ENCODE data around the gene GRAP2. TPM values are rescaled to one million over a fixed set of nuclear protein-coding genes. Genes with fewer than 3 reads are reported as not detected.

Gene GRAP2
- total RNA-seq, 4 donors from 2014 or later = 0.67 to 3.1 (median 1.7) TPM

DNA sequence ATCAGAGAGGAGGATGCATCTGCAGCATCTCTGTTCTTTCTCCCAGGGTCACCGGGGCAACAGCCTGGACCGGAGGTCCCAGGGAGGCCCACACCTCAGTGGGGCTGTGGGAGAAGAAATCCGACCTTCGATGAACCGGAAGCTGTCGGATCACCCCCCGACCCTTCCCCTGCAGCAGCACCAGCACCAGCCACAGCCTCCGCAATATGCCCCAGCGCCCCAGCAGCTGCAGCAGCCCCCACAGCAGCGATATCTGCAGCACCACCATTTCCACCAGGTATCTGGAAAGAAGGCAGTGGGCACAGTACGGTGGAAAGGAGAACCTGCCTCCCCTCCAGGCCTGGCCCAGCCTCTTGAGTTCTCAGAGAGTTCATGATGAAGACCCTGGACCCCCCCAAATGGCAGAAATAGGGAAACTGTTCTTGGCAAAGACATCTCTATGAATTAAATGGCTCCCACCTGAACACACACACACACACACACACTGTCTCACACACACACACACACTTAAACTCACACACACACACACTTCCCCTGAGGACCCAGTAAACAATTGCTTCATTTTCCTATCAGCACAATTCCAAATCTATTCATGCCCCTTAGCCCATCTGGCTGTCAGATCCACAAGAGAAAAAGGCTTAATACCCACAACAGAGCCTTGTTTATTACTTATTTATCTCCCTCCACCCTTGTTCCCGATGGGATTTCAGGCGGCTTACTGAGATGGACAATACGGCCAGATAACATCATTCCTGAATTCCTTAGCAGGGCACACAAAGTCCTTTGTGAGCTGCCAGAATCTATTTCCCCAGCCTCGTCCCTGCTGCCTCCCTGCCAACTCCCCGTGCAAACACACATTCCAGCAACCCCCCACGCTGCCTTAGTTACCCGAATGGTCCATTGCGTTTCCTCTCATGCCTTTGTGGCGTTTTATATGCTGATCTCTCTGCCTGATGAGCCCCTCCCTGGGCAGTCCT is 67.4 kb downstream of the GRAP2 start:
- WGBS, 2 donors (ENCODE audit: low coverage in 1 of 2) = 26 to 43% methylated on average over 9 to 12 of the region's 20 CpGs
- Histone ChIP-seq H3K4me3 (no peak overlapping the region), H3K9me3 (no peaks in the 10 kb centered on the region), H3K27me3 (peaks cover 46% of the 10 kb centered on the region), H3K27ac (peak overlapping the region in 3 of 4 donors; percentile 37 to 58 (median 52)), H3K36me3 (no peaks in the 10 kb centered on the region), H3K4me1 (peaks cover 0 to 6% (median 0%) of the 10 kb centered on the region in 3 donors)
- TF ChIP-seq POLR2A (IDR thresholded peaks at IDR 0.05) (no peak), POLR2AphosphoS5 (IDR thresholded peaks at IDR 0.05) (peak; percentile 20)
- peak; percentile 55 for ATAC-seq

DNA sequence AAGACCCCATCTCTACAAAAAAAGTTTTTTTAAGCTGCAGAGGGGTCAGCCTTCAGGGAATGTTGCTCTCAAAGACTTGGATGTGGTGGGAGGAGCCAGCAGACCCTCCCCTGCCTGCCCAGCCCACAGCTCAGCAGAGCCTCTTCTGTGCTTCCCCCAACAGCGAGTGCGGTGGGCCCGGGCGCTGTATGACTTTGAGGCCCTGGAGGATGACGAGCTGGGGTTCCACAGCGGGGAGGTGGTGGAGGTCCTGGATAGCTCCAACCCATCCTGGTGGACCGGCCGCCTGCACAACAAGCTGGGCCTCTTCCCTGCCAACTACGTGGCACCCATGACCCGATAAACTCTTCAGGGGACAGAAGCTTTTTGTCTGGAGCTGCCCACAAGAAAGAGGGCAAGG is 69.9 kb downstream of the GRAP2 start:
- WGBS, 2 donors (ENCODE audit: low coverage in 1 of 2) = 60 to 94% methylated on average over 1 to 7 of the region's 10 CpGs
- Histone ChIP-seq H3K27ac (no peak overlapping the region), H3K36me3 (no peaks in the 10 kb centered on the region), H3K4me3 (no peak overlapping the region), H3K4me1 (peaks cover 0 to 6% (median 0%) of the 10 kb centered on the region in 3 donors), H3K27me3 (peaks cover 71% of the 10 kb centered on the region), H3K9me3 (no peaks in the 10 kb centered on the region)
- TF ChIP-seq POLR2AphosphoS5 (IDR thresholded peaks at IDR 0.05) (no peak), EP300 (IDR thresholded peaks at IDR 0.05) (no peak), POLR2A (IDR thresholded peaks at IDR 0.05) (no peak)
- TF ChIP-seq, protein P1, sequence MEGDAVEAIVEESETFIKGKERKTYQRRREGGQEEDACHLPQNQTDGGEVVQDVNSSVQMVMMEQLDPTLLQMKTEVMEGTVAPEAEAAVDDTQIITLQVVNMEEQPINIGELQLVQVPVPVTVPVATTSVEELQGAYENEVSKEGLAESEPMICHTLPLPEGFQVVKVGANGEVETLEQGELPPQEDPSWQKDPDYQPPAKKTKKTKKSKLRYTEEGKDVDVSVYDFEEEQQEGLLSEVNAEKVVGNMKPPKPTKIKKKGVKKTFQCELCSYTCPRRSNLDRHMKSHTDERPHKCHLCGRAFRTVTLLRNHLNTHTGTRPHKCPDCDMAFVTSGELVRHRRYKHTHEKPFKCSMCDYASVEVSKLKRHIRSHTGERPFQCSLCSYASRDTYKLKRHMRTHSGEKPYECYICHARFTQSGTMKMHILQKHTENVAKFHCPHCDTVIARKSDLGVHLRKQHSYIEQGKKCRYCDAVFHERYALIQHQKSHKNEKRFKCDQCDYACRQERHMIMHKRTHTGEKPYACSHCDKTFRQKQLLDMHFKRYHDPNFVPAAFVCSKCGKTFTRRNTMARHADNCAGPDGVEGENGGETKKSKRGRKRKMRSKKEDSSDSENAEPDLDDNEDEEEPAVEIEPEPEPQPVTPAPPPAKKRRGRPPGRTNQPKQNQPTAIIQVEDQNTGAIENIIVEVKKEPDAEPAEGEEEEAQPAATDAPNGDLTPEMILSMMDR (IDR thresholded peaks at IDR 0.05) = no peak
- ATAC-seq = no peak

DNA sequence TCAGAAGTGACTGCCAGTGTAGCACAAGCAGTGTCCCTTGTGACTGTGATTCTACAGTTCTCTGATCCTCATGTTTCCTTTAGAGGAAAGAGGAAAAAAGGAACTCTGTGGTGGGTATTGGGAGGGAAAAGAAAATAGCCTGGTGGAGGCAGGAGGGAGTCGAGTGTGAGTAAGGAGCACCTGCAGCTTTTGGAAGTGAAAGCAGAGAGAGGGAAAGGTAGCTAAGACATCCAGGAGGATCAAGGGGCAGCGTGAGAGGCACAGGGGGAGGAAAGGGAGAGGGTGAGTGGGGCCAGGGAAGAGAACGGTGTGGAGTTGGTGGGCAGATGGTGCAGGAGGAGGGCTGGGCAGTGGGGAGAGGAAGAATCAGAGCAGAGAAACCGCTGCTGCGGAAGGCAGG is 71.8 kb downstream of the GRAP2 start:
- no peak for ATAC-seq
- no peak overlapping the region for H3K4me3 ChIP-seq
- H3K27me3 ChIP-seq = peaks cover 88% of the 10 kb centered on the region
- TF ChIP-seq POLR2AphosphoS5 (IDR thresholded peaks at IDR 0.05) (no peak), EP300 (IDR thresholded peaks at IDR 0.05) (no peak), POLR2A (IDR thresholded peaks at IDR 0.05) (no peak)
- TF ChIP-seq, protein P1 (IDR thresholded peaks at IDR 0.05) = no peak
- H3K27ac ChIP-seq = no peak overlapping the region
- peaks cover 0 to 6% (median 0%) of the 10 kb centered on the region in 3 donors for H3K4me1 ChIP-seq
- 44 to 66% methylated on average over 4 to 5 of the region's 5 CpGs for WGBS, 2 donors (ENCODE audit: low coverage in 1 of 2)
- no peaks in the 10 kb centered on the region for H3K9me3 ChIP-seq
- H3K36me3 ChIP-seq = no peaks in the 10 kb centered on the region

DNA sequence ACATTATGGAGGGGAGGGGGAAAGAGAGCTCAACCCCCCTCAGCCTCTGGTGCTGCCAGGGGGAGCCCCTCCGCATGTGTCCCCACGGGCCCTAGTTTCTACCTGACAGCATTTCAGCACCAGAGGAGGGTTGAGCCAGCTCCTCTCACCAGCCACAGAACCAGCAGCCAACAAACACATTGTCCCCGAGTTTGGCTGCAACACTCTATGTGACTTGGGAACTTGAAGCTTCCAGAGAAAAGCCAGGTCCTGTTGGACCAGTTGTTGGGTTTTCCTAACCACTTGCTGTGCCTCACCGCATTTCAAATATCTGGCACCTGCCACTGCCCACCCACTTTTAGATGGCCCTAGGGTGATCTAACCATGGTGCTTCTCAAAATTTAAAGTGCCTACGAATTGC is 72.8 kb downstream of the GRAP2 start:
- Histone ChIP-seq H3K9me3 (no peaks in the 10 kb centered on the region), H3K36me3 (no peaks in the 10 kb centered on the region), H3K27me3 (peaks cover 86% of the 10 kb centered on the region), H3K4me1 (no peaks in the 10 kb centered on the region), H3K27ac (no peak overlapping the region), H3K4me3 (no peak overlapping the region)
- WGBS, 2 donors (ENCODE audit: low coverage in 1 of 2) = 67% methylated on average over 1 of the region's 5 CpGs; no CpG with 5 or more reads in 1 of the 2 donors
- no peak for ATAC-seq
- TF ChIP-seq EP300 (IDR thresholded peaks at IDR 0.05) (no peak), POLR2A (IDR thresholded peaks at IDR 0.05) (no peak), POLR2AphosphoS5 (IDR thresholded peaks at IDR 0.05) (no peak)
- TF ChIP-seq, protein P1 (IDR thresholded peaks at IDR 0.05) = no peak

DNA sequence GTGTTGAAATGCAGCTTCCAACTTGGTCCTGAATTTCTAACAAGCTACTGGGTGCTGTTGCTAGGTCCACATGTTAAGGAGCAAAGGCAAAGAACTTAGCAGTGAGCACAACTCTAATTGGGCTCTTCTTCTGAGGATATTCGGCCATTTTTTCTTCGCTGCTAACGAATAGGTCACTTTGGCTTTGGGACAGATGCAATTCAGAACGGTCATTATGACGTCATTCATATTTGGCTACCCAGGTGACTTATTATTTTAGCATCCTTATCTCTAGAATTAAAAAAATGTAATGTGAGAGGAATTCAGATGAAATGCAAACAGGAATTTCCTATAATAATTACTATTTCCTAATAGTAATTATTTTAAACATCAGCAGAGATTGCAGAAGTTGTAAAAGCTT is 73.2 kb downstream of the GRAP2 start:
- no peaks in the 10 kb centered on the region for H3K4me1 ChIP-seq
- 64 to 88% methylated on average over 5 of the region's 5 CpGs for WGBS, 2 donors (ENCODE audit: low coverage in 1 of 2)
- H3K4me3 ChIP-seq = no peak overlapping the region
- H3K27me3 ChIP-seq = peaks cover 86% of the 10 kb centered on the region
- no peak overlapping the region for H3K27ac ChIP-seq
- no peaks in the 10 kb centered on the region for H3K9me3 ChIP-seq
- no peak for TF ChIP-seq POLR2A (IDR thresholded peaks at IDR 0.05)
- TF ChIP-seq POLR2AphosphoS5 (IDR thresholded peaks at IDR 0.05) = no peak
- TF ChIP-seq, protein P1 (IDR thresholded peaks at IDR 0.05) = no peak
- no peak for TF ChIP-seq EP300 (IDR thresholded peaks at IDR 0.05)
- no peak for ATAC-seq
- no peaks in the 10 kb centered on the region for H3K36me3 ChIP-seq

Data from gastroesophageal sphincter (tissue), 4 donors.